Right atrium auricular region (tissue), 2 donors: ENCODE data around the gene GASK1A. TPM values are rescaled to one million over a fixed set of nuclear protein-coding genes. Genes with fewer than 3 reads are reported as not detected.
A peak's percentile ranks its signal among the peaks of the same experiment; 100 is the strongest.

Source experiments
- DNase-seq: peaks from one replicate; pipeline ENCODE4 v3.0.0-alpha.2; 2019; ENCODE audit warnings: low spot score
- H3K27ac ChIP-seq, 2 donors: fragments of 200-600 bp; sonication (generic); 1 replicate in 1 of 2; 2 replicates in 1 of 2; pipeline ENCODE4 v1.5.1; 2016 to 2019
- H3K27me3 ChIP-seq, 2 donors: fragments of 200-600 bp; sonication (generic); one replicate each; pipeline versions ENCODE4 v1.5.1 to v1.6.0; 2017 to 2019
- H3K36me3 ChIP-seq: fragments of 200-600 bp; sonication (generic); one replicate; pipeline ENCODE4 v1.5.1; 2016
- H3K4me1 ChIP-seq, 2 donors: fragments of 200-600 bp; sonication (generic); one replicate each; pipeline versions ENCODE4 v1.5.1 to v1.6.0; 2017 to 2019
- H3K4me3 ChIP-seq, 2 donors: fragments of 200-600 bp; sonication (generic); 1 replicate in 1 of 2; 2 replicates in 1 of 2; pipeline ENCODE4 v1.5.1; 2017 to 2019; ENCODE audit warnings: mild to moderate bottlenecking in 1 of 2, moderate library complexity in 1 of 2
- H3K9me3 ChIP-seq, 2 donors: fragments of 200-600 bp; sonication (generic); one replicate each; pipeline ENCODE4 v1.5.1; 2019
- CTCF ChIP-seq, 2 donors: fragments of 200-600 bp; sonication (generic); IDR thresholded peaks; one replicate each; pipeline ENCODE4 v1.5.1; 2019; ENCODE audit warnings: antibody characterized with exemption in 2 of 2
- total RNA-seq, 2 donors: library from RNA; depleted of rRNA; stranded (reverse); fragments of >200 nt; gene quantifications; one replicate each; pipeline ENCODE4 v1.1.0, GENCODE V29; 2016

The GASK1A gene
- total RNA-seq: 1 to 10 TPM; 1.5 to 2.1 TPM

GRCh38 chr3:42979044-42979972 lies at the start of gene GASK1A:
TSS of gene GASK1A (plus strand) at chr3:42979311. CDS start at chr3:42979643, 332 bp downstream.
- peaks cover 0 to 12% of the 10 kb centered on the region in 2 donors for H3K4me1 ChIP-seq
- no peaks in the 10 kb centered on the region for H3K27me3 ChIP-seq
- no peaks in the 10 kb centered on the region for H3K36me3 ChIP-seq
- DNase-seq: no peak
- H3K4me3 ChIP-seq: peak within 1 kb of the TSS; percentile 44 to 61
- TF ChIP-seq CTCF (IDR thresholded peaks at IDR 0.05): no peak
- peak within 1 kb of the TSS; percentile 20 to 24 for H3K27ac ChIP-seq
- peaks cover 0 to 6% of the 10 kb centered on the region in 2 donors for H3K9me3 ChIP-seq

DNA sequence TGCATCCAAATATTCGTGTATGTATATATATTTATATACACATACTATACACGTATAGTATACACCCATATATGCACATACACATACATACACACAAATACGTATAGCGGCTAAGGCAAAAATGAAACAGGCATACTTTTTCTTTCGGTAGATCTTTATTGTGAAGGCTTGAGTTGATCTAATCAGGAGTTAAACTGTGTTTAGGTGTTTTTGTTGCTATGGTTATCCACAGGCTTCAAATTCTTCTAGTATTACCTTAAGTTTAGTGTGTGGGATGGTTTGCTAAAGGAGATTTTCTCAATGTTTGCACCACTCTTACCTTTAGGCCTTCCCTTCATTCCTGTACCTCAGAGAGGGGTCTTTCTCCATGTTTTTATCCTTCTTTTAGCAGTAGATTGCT lies 45.0 kb upstream of the GASK1A start:
- Histone ChIP-seq H3K9me3 (no peaks in the 10 kb centered on the region), H3K4me1 (no peaks in the 10 kb centered on the region), H3K36me3 (no peaks in the 10 kb centered on the region), H3K27me3 (no peaks in the 10 kb centered on the region), H3K4me3 (no peak overlapping the region), H3K27ac (no peak overlapping the region)
- DNase-seq: no peak
- TF ChIP-seq CTCF (IDR thresholded peaks at IDR 0.05): no peak

- Histone ChIP-seq H3K4me1 (no peaks in the 10 kb centered on the region), H3K4me3 (no peak overlapping the region), H3K36me3 (no peaks in the 10 kb centered on the region), H3K27ac (no peak overlapping the region), H3K27me3 (no peaks in the 10 kb centered on the region), H3K9me3 (no peaks in the 10 kb centered on the region)
- TF ChIP-seq CTCF (IDR thresholded peaks at IDR 0.05): no peak
- no peak for DNase-seq
Measured at GRCh38 chr3:42934910-42935309, 44.2 kb upstream of the GASK1A start.

DNA sequence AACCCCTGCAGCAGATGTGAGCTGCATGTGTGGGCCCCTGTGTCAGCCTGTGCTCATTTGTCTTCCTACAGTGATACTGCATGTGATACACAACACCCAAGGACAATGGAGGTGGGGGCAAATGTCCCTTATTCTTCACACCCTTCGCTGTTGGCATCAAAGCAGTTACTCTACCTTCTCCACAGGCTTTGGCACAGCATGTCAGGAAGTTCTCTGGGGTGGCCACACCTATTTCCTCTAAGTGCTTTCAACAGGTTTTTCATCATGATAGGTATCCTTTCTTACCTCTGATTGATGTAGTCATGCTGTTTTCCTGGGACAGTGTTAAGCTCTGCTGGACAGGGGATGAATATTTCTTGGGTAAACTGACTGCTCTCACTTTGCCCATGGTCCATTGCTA lies 43.6 kb upstream of the GASK1A start:
- H3K27ac ChIP-seq: no peak overlapping the region
- no peaks in the 10 kb centered on the region for H3K4me1 ChIP-seq
- DNase-seq: no peak
- TF ChIP-seq CTCF (IDR thresholded peaks at IDR 0.05): no peak
- no peaks in the 10 kb centered on the region for H3K36me3 ChIP-seq
- peak overlapping the region in 1 of 2 donors; percentile 30 for H3K4me3 ChIP-seq
- no peaks in the 10 kb centered on the region for H3K27me3 ChIP-seq
- H3K9me3 ChIP-seq: no peaks in the 10 kb centered on the region

- no peak for TF ChIP-seq CTCF (IDR thresholded peaks at IDR 0.05)
- DNase-seq: no peak
- H3K36me3 ChIP-seq: no peaks in the 10 kb centered on the region
- no peaks in the 10 kb centered on the region for H3K9me3 ChIP-seq
- no peaks in the 10 kb centered on the region for H3K27me3 ChIP-seq
- H3K4me3 ChIP-seq: peak overlapping the region; percentile 30 to 39
- no peaks in the 10 kb centered on the region for H3K4me1 ChIP-seq
- peak overlapping the region in 1 of 2 donors; percentile 10 for H3K27ac ChIP-seq
Measured at GRCh38 chr3:42936157-42936981, 42.7 kb upstream of the GASK1A start.
